Measurements from ENCODE around the gene CPEB3.

- TF ChIP-seq EZH2 (IDR thresholded peaks at IDR 0.05; ENCODE audit: borderline replicate concordance, low read length), result no peak
- TF ChIP-seq, protein P1, sequence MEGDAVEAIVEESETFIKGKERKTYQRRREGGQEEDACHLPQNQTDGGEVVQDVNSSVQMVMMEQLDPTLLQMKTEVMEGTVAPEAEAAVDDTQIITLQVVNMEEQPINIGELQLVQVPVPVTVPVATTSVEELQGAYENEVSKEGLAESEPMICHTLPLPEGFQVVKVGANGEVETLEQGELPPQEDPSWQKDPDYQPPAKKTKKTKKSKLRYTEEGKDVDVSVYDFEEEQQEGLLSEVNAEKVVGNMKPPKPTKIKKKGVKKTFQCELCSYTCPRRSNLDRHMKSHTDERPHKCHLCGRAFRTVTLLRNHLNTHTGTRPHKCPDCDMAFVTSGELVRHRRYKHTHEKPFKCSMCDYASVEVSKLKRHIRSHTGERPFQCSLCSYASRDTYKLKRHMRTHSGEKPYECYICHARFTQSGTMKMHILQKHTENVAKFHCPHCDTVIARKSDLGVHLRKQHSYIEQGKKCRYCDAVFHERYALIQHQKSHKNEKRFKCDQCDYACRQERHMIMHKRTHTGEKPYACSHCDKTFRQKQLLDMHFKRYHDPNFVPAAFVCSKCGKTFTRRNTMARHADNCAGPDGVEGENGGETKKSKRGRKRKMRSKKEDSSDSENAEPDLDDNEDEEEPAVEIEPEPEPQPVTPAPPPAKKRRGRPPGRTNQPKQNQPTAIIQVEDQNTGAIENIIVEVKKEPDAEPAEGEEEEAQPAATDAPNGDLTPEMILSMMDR (IDR thresholded peaks at IDR 0.05; ENCODE audit: low read length), result no peak
Measured at GRCh38 chr10:92011560-92012214, 279.2 kb downstream of the CPEB3 start.
